Endodermal cell (in vitro differentiated cells): Measurements from ENCODE around the gene DENND1A. TPM values are rescaled to one million over a fixed set of nuclear protein-coding genes. Genes with fewer than 3 reads are reported as not detected.

Experiments used
- DNase-seq: peaks from one replicate; pipeline ENCODE4 v3.0.0-alpha.2; 2017
- H3K27ac ChIP-seq: 2 replicates; pipeline ENCODE4 v1.5.1; 2013; ENCODE audit warnings: mild to moderate bottlenecking, low read depth, low read length, moderate library complexity
- H3K27me3 ChIP-seq: 2 replicates; pipeline ENCODE4 v1.6.1; 2013; ENCODE audit warnings: mild to moderate bottlenecking, low read length, moderate library complexity; ENCODE audit not compliant: insufficient read depth, control insufficient read depth, poor library complexity, severe bottlenecking
- H3K36me3 ChIP-seq: 2 replicates; pipeline ENCODE4 v1.7.0; 2013; ENCODE audit warnings: mild to moderate bottlenecking, low read length, moderate library complexity; ENCODE audit not compliant: control insufficient read depth, insufficient read depth
- H3K4me1 ChIP-seq: one replicate; pipeline ENCODE4 v1.7.0; 2013; ENCODE audit warnings: low read length; ENCODE audit not compliant: control insufficient read depth, insufficient read depth
- H3K4me3 ChIP-seq: 2 replicates; pipeline ENCODE4 v1.5.1; 2013; ENCODE audit warnings: mild to moderate bottlenecking, low read length, moderate library complexity
- H3K9ac ChIP-seq: 2 replicates; pipeline ENCODE4 v1.6.1; 2013; ENCODE audit warnings: mild to moderate bottlenecking, low read length, moderate library complexity; ENCODE audit not compliant: poor library complexity, severe bottlenecking; ENCODE audit errors: extremely low read depth
- H3K9me3 ChIP-seq: 2 replicates; pipeline ENCODE4 v1.6.1; 2013; ENCODE audit warnings: mild to moderate bottlenecking, low read length, moderate library complexity; ENCODE audit not compliant: control insufficient read depth
- H3K27ac Mint-ChIP-seq: 2 replicates; pipeline ENCODE4 v1.8.0; 2020; ENCODE audit warnings: mixed read lengths
- H3K27me3 Mint-ChIP-seq: 2 replicates; pipeline ENCODE4 v1.8.0; 2021; ENCODE audit warnings: mild to moderate bottlenecking, mixed read lengths; ENCODE audit not compliant: insufficient read depth
- H3K36me3 Mint-ChIP-seq: 2 replicates; pipeline ENCODE4 v1.8.0; 2020; ENCODE audit warnings: low read depth, mixed read lengths
- H3K4me1 Mint-ChIP-seq: 2 replicates; pipeline ENCODE4 v1.8.0; 2020; ENCODE audit warnings: mixed read lengths
- H3K4me3 Mint-ChIP-seq: 2 replicates; pipeline ENCODE4 v1.8.0; 2020; ENCODE audit warnings: mild to moderate bottlenecking, moderate library complexity, mixed read lengths
- H3K9me3 Mint-ChIP-seq: 2 replicates; pipeline ENCODE4 v1.8.0; 2020; ENCODE audit warnings: mild to moderate bottlenecking, mixed read lengths
- CTCF ChIP-seq: fragments of 200-600 bp; sonication (generic); conservative IDR thresholded peaks from 2 replicates; pipeline ENCODE4 v1.5.0; 2021; ENCODE audit warnings: antibody characterized with exemption, mild to moderate bottlenecking
- WGBS, 2 experiments: methylation state at CpG; one replicate each; pipeline versions ENCODE4 v1.1.5 to v1.1.7; 2013; ENCODE audit warnings: missing lambda C conversion rate in 2 of 2, mixed read lengths in 1 of 2; ENCODE audit not compliant: insufficient coverage in 1 of 2, insufficient read length in 1 of 2; 5-methylcytosine and 5-hydroxymethylcytosine counted together
- total RNA-seq, 2 donors: library from RNA; stranded (reverse); fragmentation: NEBNext Ultra II Directional in 1 of 2; extraction: Animal tissue kit (Norgen Biotek cat#: 25700) in 1 of 2; gene quantifications; 2 replicates in 1 of 2; 3 replicates in 1 of 2; pipeline ENCODE4 v1.2.1, GENCODE V29; 2021

The DENND1A gene
- total RNA-seq, 2 donors from 2014 or later = 29.5 to 38.4 TPM

GRCh38 chr9:123812984-123813383, 116.9 kb downstream of the DENND1A start:
- no peaks in the 10 kb centered on the region for H3K27me3 Mint-ChIP-seq
- H3K27ac ChIP-seq = no peak overlapping the region
- H3K36me3 ChIP-seq = no peaks in the 10 kb centered on the region
- no peak for TF ChIP-seq CTCF
- no peak for DNase-seq
- no peak overlapping the region for H3K27ac Mint-ChIP-seq
- H3K4me1 ChIP-seq = peaks cover 16% of the 10 kb centered on the region
- no peak overlapping the region for H3K4me3 ChIP-seq
- H3K9me3 Mint-ChIP-seq = no peaks in the 10 kb centered on the region
- no peaks in the 10 kb centered on the region for H3K27me3 ChIP-seq
- no peaks in the 10 kb centered on the region for H3K9me3 ChIP-seq
- H3K4me1 Mint-ChIP-seq = peaks cover 16% of the 10 kb centered on the region
- no peak overlapping the region for H3K4me3 Mint-ChIP-seq
- 94 to 100% methylated on average over 2 to 3 of the region's 3 CpGs for WGBS, 2 experiments
- H3K36me3 Mint-ChIP-seq = no peaks in the 10 kb centered on the region
- H3K9ac ChIP-seq = no peak overlapping the region

- Mint-ChIP-seq H3K9me3 (no peaks in the 10 kb centered on the region), H3K36me3 (no peaks in the 10 kb centered on the region), H3K4me1 (no peaks in the 10 kb centered on the region), H3K27ac (no peak overlapping the region), H3K27me3 (no peaks in the 10 kb centered on the region), H3K4me3 (no peak overlapping the region)
- Histone ChIP-seq H3K4me3 (no peak overlapping the region), H3K4me1 (no peaks in the 10 kb centered on the region), H3K9ac (no peak overlapping the region), H3K27ac (no peak overlapping the region), H3K27me3 (no peaks in the 10 kb centered on the region), H3K36me3 (no peaks in the 10 kb centered on the region), H3K9me3 (no peaks in the 10 kb centered on the region)
- no peak for DNase-seq
- TF ChIP-seq CTCF = no peak
- 97 to 98% methylated on average over 4 of the region's 4 CpGs for WGBS, 2 experiments
These were observed 122.7 kb downstream of the DENND1A start for GRCh38 chr9:123807251-123807650.

- no peak overlapping the region for H3K27ac Mint-ChIP-seq
- no peaks in the 10 kb centered on the region for H3K9me3 Mint-ChIP-seq
- no peaks in the 10 kb centered on the region for H3K4me1 Mint-ChIP-seq
- Histone ChIP-seq H3K36me3 (no peaks in the 10 kb centered on the region), H3K4me1 (no peaks in the 10 kb centered on the region), H3K4me3 (no peak overlapping the region), H3K9me3 (no peaks in the 10 kb centered on the region), H3K27ac (no peak overlapping the region), H3K27me3 (no peaks in the 10 kb centered on the region), H3K9ac (no peak overlapping the region)
- H3K27me3 Mint-ChIP-seq = no peaks in the 10 kb centered on the region
- no peak for TF ChIP-seq CTCF
- no peak overlapping the region for H3K4me3 Mint-ChIP-seq
- no peaks in the 10 kb centered on the region for H3K36me3 Mint-ChIP-seq
- no peak for DNase-seq
These were observed 123.1 kb downstream of the DENND1A start for GRCh38 chr9:123806829-123807228.
